ENCODE measurements around the gene ARPC1A.

ARPC1A gene

GRCh38 chr7:99362801-99363200 is 37.1 kb downstream of the ARPC1A start:
- Histone ChIP-seq H2BK15ac (ENCODE audit: low read depth, poor library complexity, severe bottlenecking) (no peak overlapping the region), H2AK5ac (ENCODE audit: low read length, severe bottlenecking) (peak overlapping the region; percentile 49), H3K36me3 (ENCODE audit: control insufficient read depth in 1 of 2, insufficient read depth in 2 of 2, low read depth in 1 of 2, low read length in 2 of 2) (peaks cover 70 to 76% of the 10 kb centered on the region in 2 experiments), H4K91ac (ENCODE audit: low read length) (no peak overlapping the region), H3K4ac (ENCODE audit: low read depth in 1 of 2, low read length in 2 of 2) (no peak overlapping the region), H4K8ac (ENCODE audit: low read length) (no peak overlapping the region), H3K4me1 (ENCODE audit: control insufficient read depth, insufficient read depth, low read depth, low read length) (peaks cover 6% of the 10 kb centered on the region), H2BK120ac (ENCODE audit: low read depth, low read length) (no peak overlapping the region), H3K9ac (ENCODE audit: low read length) (peak overlapping the region; percentile 31), H3K27ac (ENCODE audit: low read length, poor library complexity, severe bottlenecking) (peak overlapping the region; percentile 79), H3K14ac (ENCODE audit: low read length in 2 of 2) (no peak overlapping the region), H3K4me2 (ENCODE audit: low read length, poor library complexity, severe bottlenecking) (no peak overlapping the region), H3K79me1 (replicated peaks; ENCODE audit: low read length, poor library complexity, severe bottlenecking) (peaks cover 27% of the 10 kb centered on the region), H3K27me3 (ENCODE audit: control insufficient read depth in 1 of 2, insufficient read depth in 1 of 2, low read length in 2 of 2) (no peaks in the 10 kb centered on the region), H3K18ac (ENCODE audit: low read depth in 1 of 2, low read length in 2 of 2) (no peak overlapping the region), H2AFZ (ENCODE audit: low read depth, low read length) (no peak overlapping the region), H3K9me3 (ENCODE audit: control insufficient read depth, low read length) (no peaks in the 10 kb centered on the region), H3K23ac (ENCODE audit: low read length in 2 of 2) (no peak overlapping the region), H2BK12ac (ENCODE audit: low read length in 2 of 2) (no peak overlapping the region), H2BK5ac (ENCODE audit: low read depth, low read length, poor library complexity, severe bottlenecking) (no peak overlapping the region), H3K4me3 (ENCODE audit: insufficient read depth in 1 of 2, low read depth in 1 of 2, low read length in 2 of 2) (no peak overlapping the region)
- 42% methylated on average over 3 of the region's 3 CpGs for WGBS
- DNase-seq = peak; percentile 88

DNA sequence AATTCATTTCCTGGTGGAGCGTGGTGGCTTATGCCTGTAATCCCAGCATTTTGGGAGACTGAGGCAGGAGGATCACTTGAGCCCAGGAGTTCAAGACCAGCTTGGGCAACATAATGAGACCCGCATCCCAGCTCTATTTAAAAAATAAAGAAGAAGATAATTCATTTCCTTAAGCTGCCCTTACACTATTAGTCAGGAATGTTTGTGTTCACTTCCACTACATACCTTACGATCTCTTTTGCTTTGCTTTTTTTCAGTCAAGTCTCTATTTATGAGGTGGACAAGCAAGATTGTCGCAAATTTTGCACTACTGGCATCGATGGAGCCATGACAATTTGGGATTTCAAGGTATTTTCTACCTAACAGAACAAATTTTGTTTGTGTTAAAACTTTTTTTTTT is 37.6 kb downstream of the ARPC1A start:
- Histone ChIP-seq H2BK12ac (ENCODE audit: low read length in 2 of 2) (no peak overlapping the region), H4K8ac (ENCODE audit: low read length) (no peak overlapping the region), H2BK120ac (ENCODE audit: low read depth, low read length) (no peak overlapping the region), H3K23ac (ENCODE audit: low read length in 2 of 2) (no peak overlapping the region), H3K27me3 (ENCODE audit: control insufficient read depth in 1 of 2, insufficient read depth in 1 of 2, low read length in 2 of 2) (no peaks in the 10 kb centered on the region), H2AFZ (ENCODE audit: low read depth, low read length) (no peak overlapping the region), H3K4me3 (ENCODE audit: insufficient read depth in 1 of 2, low read depth in 1 of 2, low read length in 2 of 2) (no peak overlapping the region), H3K4ac (ENCODE audit: low read depth in 1 of 2, low read length in 2 of 2) (no peak overlapping the region), H3K9ac (ENCODE audit: low read length) (peak overlapping the region; percentile 31), H2BK15ac (ENCODE audit: low read depth, poor library complexity, severe bottlenecking) (no peak overlapping the region), H3K4me1 (ENCODE audit: control insufficient read depth, insufficient read depth, low read depth, low read length) (peaks cover 6% of the 10 kb centered on the region), H3K4me2 (ENCODE audit: low read length, poor library complexity, severe bottlenecking) (no peak overlapping the region), H3K14ac (ENCODE audit: low read length in 2 of 2) (no peak overlapping the region), H3K18ac (ENCODE audit: low read depth in 1 of 2, low read length in 2 of 2) (no peak overlapping the region), H2AK5ac (ENCODE audit: low read length, severe bottlenecking) (peak overlapping the region; percentile 49), H4K91ac (ENCODE audit: low read length) (no peak overlapping the region), H3K9me3 (ENCODE audit: control insufficient read depth, low read length) (no peaks in the 10 kb centered on the region), H3K27ac (ENCODE audit: low read length, poor library complexity, severe bottlenecking) (peak overlapping the region; percentile 79), H2BK5ac (ENCODE audit: low read depth, low read length, poor library complexity, severe bottlenecking) (no peak overlapping the region), H3K79me1 (replicated peaks; ENCODE audit: low read length, poor library complexity, severe bottlenecking) (peaks cover 25% of the 10 kb centered on the region), H3K36me3 (ENCODE audit: control insufficient read depth in 1 of 2, insufficient read depth in 2 of 2, low read depth in 1 of 2, low read length in 2 of 2) (peaks cover 65 to 71% of the 10 kb centered on the region in 2 experiments)
- no peak for DNase-seq
- 95% methylated on average over 4 of the region's 5 CpGs for WGBS

- Histone ChIP-seq H3K23ac (ENCODE audit: low read length in 2 of 2) (no peak overlapping the region), H2AK5ac (ENCODE audit: low read length, severe bottlenecking) (no peak overlapping the region), H3K36me3 (ENCODE audit: control insufficient read depth in 1 of 2, insufficient read depth in 2 of 2, low read depth in 1 of 2, low read length in 2 of 2) (peaks cover 51 to 57% of the 10 kb centered on the region in 2 experiments), H3K4me2 (ENCODE audit: low read length, poor library complexity, severe bottlenecking) (no peak overlapping the region), H3K14ac (ENCODE audit: low read length in 2 of 2) (no peak overlapping the region), H2BK15ac (ENCODE audit: low read depth, poor library complexity, severe bottlenecking) (no peak overlapping the region), H2BK5ac (ENCODE audit: low read depth, low read length, poor library complexity, severe bottlenecking) (no peak overlapping the region), H2AFZ (ENCODE audit: low read depth, low read length) (no peak overlapping the region), H4K91ac (ENCODE audit: low read length) (no peak overlapping the region), H3K27ac (ENCODE audit: low read length, poor library complexity, severe bottlenecking) (no peak overlapping the region), H3K4me3 (ENCODE audit: insufficient read depth in 1 of 2, low read depth in 1 of 2, low read length in 2 of 2) (no peak overlapping the region), H3K79me1 (replicated peaks; ENCODE audit: low read length, poor library complexity, severe bottlenecking) (peaks cover 19% of the 10 kb centered on the region), H2BK120ac (ENCODE audit: low read depth, low read length) (no peak overlapping the region), H3K27me3 (ENCODE audit: control insufficient read depth in 1 of 2, insufficient read depth in 1 of 2, low read length in 2 of 2) (no peaks in the 10 kb centered on the region), H3K9ac (ENCODE audit: low read length) (no peak overlapping the region), H2BK12ac (ENCODE audit: low read length in 2 of 2) (no peak overlapping the region), H3K9me3 (ENCODE audit: control insufficient read depth, low read length) (no peaks in the 10 kb centered on the region), H3K4ac (ENCODE audit: low read depth in 1 of 2, low read length in 2 of 2) (no peak overlapping the region), H3K18ac (ENCODE audit: low read depth in 1 of 2, low read length in 2 of 2) (no peak overlapping the region), H3K4me1 (ENCODE audit: control insufficient read depth, insufficient read depth, low read depth, low read length) (peaks cover 9% of the 10 kb centered on the region), H4K8ac (ENCODE audit: low read length) (no peak overlapping the region)
- no peak for DNase-seq
- 94% methylated on average over 13 of the region's 17 CpGs for WGBS
Measured at GRCh38 chr7:99365318-99366141, 39.8 kb downstream of the ARPC1A start.

DNA sequence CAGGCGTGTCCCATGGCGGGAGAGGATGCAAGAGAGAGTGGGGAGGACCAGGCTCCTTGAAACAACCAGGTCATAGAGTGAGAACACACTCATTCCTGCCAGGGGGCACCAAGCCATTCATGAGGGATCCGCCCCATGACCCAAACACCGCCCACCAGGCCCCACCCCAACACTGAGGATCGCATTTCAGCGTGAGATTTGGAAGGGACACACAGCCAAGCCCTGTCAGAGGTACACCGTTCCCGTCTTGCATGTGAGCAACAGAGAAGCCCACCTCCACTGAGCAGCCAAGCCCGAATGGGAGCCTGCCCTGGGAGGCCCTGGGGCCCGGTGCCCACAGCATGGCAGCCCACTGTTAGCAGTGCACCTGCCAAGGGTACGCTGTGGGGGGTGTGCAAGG is 40.9 kb downstream of the ARPC1A start:
- Histone ChIP-seq H2BK5ac (ENCODE audit: low read depth, low read length, poor library complexity, severe bottlenecking) (no peak overlapping the region), H2AFZ (ENCODE audit: low read depth, low read length) (no peak overlapping the region), H3K27ac (ENCODE audit: low read length, poor library complexity, severe bottlenecking) (no peak overlapping the region), H2BK12ac (ENCODE audit: low read length in 2 of 2) (no peak overlapping the region), H2BK120ac (ENCODE audit: low read depth, low read length) (no peak overlapping the region), H3K23ac (ENCODE audit: low read length in 2 of 2) (no peak overlapping the region), H4K8ac (ENCODE audit: low read length) (no peak overlapping the region), H2BK15ac (ENCODE audit: low read depth, poor library complexity, severe bottlenecking) (no peak overlapping the region), H3K36me3 (ENCODE audit: control insufficient read depth in 1 of 2, insufficient read depth in 2 of 2, low read depth in 1 of 2, low read length in 2 of 2) (peaks cover 46 to 47% of the 10 kb centered on the region in 2 experiments), H2AK5ac (ENCODE audit: low read length, severe bottlenecking) (no peak overlapping the region), H3K4ac (ENCODE audit: low read depth in 1 of 2, low read length in 2 of 2) (no peak overlapping the region), H3K4me3 (ENCODE audit: insufficient read depth in 1 of 2, low read depth in 1 of 2, low read length in 2 of 2) (no peak overlapping the region), H3K9ac (ENCODE audit: low read length) (no peak overlapping the region), H3K27me3 (ENCODE audit: control insufficient read depth in 1 of 2, insufficient read depth in 1 of 2, low read length in 2 of 2) (no peaks in the 10 kb centered on the region), H3K4me1 (ENCODE audit: control insufficient read depth, insufficient read depth, low read depth, low read length) (peaks cover 13% of the 10 kb centered on the region), H3K18ac (ENCODE audit: low read depth in 1 of 2, low read length in 2 of 2) (no peak overlapping the region), H3K4me2 (ENCODE audit: low read length, poor library complexity, severe bottlenecking) (no peak overlapping the region), H3K79me1 (replicated peaks; ENCODE audit: low read length, poor library complexity, severe bottlenecking) (peaks cover 19% of the 10 kb centered on the region), H3K9me3 (ENCODE audit: control insufficient read depth, low read length) (no peaks in the 10 kb centered on the region), H4K91ac (ENCODE audit: low read length) (no peak overlapping the region), H3K14ac (ENCODE audit: low read length in 2 of 2) (no peak overlapping the region)
- WGBS = 91% methylated on average over 11 of the region's 11 CpGs
- no peak for DNase-seq
